Thyroid gland (tissue), 4 donors: ENCODE measurements around the gene CAPN10.

Source experiments
- POLR2A ChIP-seq, 2 donors: fragments of 450-650 bp; IDR thresholded peaks; one replicate each; pipeline ENCODE4 v1.6.1; 2017; ENCODE audit warnings: antibody characterized with exemption in 2 of 2, mild to moderate bottlenecking in 2 of 2, moderate library complexity in 1 of 2
- TF ChIP-seq, protein P1 (sequence below), 6 experiments: fragments of 200-600 bp in 3 of 6; fragments of 450-650 bp in 3 of 6; sonication (generic) in 3 of 6; IDR thresholded peaks; one replicate each; pipeline ENCODE4 v1.5.1; 2016 to 2019; ENCODE audit warnings: antibody characterized with exemption in 6 of 6, mild to moderate bottlenecking in 2 of 6, inconsistent platforms in 1 of 6, moderate library complexity in 1 of 6

DNA sequence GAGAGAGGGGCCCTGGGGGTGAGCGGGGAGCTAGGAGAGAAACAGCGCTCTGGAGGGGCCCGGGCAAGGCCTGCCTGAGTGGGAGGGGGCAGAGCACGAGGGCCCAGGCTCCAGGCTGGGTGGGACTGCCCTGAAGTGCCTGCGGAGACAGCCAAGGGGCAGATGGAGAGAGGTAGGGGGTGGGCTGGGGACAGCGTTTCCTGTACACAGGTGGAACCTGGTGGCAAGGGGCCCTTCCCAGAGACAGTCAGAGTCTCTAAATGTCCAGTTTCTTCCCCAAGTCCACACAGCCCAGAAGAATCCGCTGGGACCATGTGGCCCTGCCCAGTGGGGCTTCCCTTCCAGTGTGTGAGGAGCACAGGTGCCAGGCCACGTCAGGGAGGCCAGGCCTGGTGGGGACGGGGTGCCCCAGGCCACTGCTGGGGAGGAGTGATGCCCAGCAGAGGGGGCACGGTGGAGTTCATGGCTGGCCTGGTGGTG, 37.0 kb downstream of the CAPN10 start:
- TF ChIP-seq, protein P1, sequence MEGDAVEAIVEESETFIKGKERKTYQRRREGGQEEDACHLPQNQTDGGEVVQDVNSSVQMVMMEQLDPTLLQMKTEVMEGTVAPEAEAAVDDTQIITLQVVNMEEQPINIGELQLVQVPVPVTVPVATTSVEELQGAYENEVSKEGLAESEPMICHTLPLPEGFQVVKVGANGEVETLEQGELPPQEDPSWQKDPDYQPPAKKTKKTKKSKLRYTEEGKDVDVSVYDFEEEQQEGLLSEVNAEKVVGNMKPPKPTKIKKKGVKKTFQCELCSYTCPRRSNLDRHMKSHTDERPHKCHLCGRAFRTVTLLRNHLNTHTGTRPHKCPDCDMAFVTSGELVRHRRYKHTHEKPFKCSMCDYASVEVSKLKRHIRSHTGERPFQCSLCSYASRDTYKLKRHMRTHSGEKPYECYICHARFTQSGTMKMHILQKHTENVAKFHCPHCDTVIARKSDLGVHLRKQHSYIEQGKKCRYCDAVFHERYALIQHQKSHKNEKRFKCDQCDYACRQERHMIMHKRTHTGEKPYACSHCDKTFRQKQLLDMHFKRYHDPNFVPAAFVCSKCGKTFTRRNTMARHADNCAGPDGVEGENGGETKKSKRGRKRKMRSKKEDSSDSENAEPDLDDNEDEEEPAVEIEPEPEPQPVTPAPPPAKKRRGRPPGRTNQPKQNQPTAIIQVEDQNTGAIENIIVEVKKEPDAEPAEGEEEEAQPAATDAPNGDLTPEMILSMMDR (IDR thresholded peaks at IDR 0.05), result no peak
- TF ChIP-seq POLR2A (IDR thresholded peaks at IDR 0.05), result no peak
